GM19240 (cell line): Measurements from ENCODE around the gene SPEF1.

Experiments
- DNase-seq: peaks from one replicate; pipeline ENCODE4 v3.0.0; 2011; ENCODE audit warnings: low spot score; ENCODE audit not compliant: insufficient read length

The SPEF1 gene

GRCh38 chr20:3732327-3733118 lies 48.7 kb downstream of the SPEF1 start, which contains the start of gene HSPA12B:
HSPA12B (plus strand) TSS chr20:3732685; CDS start chr20:3738675, 5,990 bp downstream.
- no peak for DNase-seq

DNA sequence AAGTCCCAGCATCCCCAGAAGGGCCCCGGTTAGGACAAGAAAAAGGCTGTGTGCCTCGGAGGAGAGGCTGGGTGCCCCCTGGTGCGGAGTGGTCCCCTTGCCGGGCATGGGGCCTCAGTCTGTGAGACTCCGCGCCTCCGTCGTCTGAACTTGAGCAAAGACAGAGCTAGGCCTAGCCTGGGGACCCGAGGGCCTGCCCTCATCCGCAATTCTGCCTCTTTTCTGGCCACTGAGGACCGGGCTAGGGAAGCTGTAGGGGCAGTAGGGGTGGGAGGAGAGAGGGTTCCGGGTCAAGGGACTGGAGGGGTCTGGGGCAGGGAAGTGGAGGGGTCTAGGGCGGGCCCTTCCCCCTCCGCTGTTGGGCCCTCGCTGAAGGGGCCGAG lies 49.3 kb downstream of the SPEF1 start:
- no peak for DNase-seq

DNA sequence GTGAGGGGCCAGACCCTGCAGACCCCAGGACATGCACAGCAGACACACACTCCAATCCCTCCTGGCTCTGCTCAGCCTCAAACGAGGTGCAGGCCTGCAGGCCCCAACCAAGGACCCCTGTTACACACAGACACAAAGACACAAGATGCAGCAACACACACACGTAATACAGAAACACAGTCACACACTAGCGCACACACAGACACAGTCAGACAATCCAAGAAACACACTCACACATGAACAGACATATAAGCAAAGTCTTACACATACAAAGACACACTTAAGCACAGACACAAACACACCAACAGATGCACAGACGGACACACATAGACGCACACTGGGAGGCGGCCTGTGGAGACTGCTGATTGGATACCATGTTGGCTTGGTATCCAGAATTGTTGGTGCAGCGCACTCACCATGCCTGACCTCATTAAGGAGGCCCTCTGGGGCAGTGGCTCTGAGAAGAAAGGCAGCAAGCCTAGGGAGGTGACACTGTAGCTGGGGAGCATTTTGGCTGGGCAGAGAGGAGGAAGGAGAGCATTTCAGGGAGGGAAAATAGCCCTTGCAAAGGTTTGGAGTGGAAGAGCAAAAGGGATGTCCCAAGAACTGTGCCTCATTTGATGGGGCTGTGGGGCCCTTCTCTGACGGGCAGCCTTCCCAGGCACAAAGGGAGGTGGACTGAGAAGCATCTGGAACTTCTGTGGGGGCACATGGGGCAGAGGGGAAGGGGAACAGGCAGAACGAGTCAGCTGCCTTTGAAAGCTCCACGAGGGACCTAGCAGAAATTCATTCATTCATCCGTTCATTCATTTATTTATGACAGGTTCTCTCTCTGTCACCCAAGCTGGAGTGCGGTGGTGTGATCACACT lies 50.2 kb downstream of the SPEF1 start:
- no peak for DNase-seq

GRCh38 chr20:3729811-3730540 lies 51.3 kb downstream of the SPEF1 start:
- no peak for DNase-seq

DNA sequence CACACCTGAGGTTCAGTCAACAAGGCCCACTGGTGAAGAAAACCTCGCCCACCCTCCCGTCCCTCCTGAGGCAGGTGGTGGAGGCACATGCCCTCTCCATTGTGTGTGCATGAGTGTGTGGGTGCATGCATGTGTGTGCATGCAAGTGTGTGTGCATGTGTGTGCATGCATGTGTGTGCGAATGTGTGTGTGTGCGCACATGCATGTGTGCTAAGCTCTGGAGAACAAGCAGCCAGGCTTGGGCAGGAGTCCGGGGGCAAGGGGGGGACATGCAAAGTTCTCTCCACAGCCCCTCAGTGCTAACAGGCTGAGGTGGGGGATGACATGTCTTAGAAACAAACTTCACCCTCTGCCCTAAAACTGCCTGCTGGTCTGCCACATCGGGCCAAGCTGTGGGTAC lies 51.9 kb downstream of the SPEF1 start:
- DNase-seq: no peak

GRCh38 chr20:3728876-3729275 lies 52.4 kb downstream of the SPEF1 start:
- no peak for DNase-seq

DNA sequence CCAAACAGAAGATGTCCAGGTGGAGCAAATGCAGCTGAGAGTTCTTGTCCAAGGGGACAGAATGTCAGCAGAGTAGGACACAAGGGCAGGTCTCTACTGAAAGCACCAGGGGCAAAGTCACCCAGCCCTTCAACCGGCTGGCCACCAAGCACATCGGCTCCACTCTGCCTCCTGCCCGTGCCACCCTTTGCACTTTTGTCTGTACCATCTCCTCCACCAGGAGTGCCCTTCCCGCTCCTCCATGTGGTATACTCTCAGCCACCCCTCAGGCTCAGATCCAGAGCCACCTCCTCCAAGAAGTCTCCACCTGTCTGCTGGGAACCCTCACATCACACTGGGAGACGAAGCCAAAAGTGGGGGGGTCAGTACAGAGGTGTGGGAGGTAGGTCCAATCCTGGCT lies 52.9 kb downstream of the SPEF1 start:
- no peak for DNase-seq
